GM21528 (cell line): Measurements from ENCODE around the gene ADCYAP1R1.
"Not testable (repeated sequence)": the region's sequence is repeated elsewhere in the genome, so short reads cannot be mapped to it uniquely, and the experiment has no call there.

Experiments
- ATAC-seq: cut with Tn5 transposase; IDR thresholded peaks from one replicate; pipeline ENCODE4 v1.9.1; 2021; ENCODE audit warnings: mild to moderate bottlenecking, moderate library complexity; ENCODE audit not compliant: unreplicated experiment, low FRiP score

ADCYAP1R1 gene

GRCh38 chr7:31123321-31123720 lies 71.2 kb downstream of the ADCYAP1R1 start:
- ATAC-seq: no peak

- ATAC-seq: no peak
Observed at GRCh38 chr7:31123726-31124125, 71.6 kb downstream of the ADCYAP1R1 start.

GRCh38 chr7:31125171-31125570 lies 73.1 kb downstream of the ADCYAP1R1 start:
- ATAC-seq: no peak

- ATAC-seq: no peak
Observed at GRCh38 chr7:31126976-31127375, 74.9 kb downstream of the ADCYAP1R1 start.

GRCh38 chr7:31129067-31129466 lies 77.0 kb downstream of the ADCYAP1R1 start:
- no peak for ATAC-seq

GRCh38 chr7:31133497-31133896 lies 81.4 kb downstream of the ADCYAP1R1 start:
- ATAC-seq: no peak

DNA sequence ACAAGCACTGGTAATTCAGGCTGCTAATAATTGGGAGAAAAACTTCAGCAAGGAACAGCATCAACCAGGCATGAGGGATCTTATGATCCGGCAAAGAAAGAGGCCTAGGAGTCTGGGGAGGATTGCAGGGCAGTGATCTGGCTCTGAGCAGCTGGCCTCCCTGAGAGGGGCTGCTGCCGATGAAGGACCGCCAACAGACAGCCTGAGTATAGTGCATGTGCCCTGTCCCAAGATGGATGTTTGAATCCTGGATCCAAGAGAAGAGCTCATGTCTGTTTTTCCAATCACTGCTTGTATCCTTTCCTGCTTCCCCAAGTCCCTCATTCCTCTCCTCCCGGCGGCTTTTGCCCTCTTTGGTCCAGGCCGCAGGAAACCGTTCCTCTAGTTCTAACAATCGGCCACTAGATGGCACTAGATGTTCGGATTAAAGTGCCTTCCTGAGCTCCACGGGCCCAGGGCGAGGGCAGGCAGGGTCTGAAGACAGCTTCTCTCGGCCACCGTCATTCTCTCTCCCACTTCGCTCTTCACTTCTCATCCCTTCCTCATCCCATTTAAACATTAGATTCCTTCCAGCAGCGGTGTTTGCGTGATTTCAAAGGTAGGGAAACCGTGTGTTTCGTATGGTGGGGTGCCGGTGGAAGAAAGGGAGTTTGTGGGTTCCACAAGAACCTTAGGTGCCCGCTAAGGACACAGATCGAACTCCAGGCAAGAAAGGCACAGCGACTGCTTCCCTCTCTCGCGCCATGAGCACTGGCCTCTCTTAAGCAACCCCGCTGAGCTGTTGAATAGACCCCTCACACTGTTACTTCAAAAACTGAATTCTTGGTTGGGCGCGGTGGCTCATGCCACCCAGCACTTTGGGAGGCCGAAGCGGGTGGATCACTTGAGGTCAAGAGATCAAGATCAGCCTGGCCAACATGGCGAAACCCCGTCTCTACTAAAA lies 82.4 kb downstream of the ADCYAP1R1 start:
- ATAC-seq: peak; percentile 97

DNA sequence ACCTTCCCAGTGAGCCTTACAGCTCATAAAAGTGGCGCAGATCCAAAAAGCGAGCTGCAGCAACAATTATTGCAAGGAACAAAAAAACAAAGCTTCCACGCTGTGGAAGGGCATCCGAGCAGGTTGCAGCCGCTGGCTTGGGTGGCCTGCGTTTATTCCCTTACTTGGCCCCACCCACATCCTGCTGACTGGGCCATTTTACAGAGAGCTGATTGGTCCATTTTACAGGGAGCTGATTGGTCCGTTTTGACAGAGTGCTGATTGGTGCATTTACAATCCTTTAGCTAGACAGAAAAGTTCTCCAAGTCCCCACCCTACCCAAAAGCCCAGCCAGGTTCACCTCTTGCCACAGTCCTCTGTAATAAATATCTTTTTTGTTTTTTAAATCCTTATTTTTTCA lies 85.1 kb downstream of the ADCYAP1R1 start:
- ATAC-seq: no peak

DNA sequence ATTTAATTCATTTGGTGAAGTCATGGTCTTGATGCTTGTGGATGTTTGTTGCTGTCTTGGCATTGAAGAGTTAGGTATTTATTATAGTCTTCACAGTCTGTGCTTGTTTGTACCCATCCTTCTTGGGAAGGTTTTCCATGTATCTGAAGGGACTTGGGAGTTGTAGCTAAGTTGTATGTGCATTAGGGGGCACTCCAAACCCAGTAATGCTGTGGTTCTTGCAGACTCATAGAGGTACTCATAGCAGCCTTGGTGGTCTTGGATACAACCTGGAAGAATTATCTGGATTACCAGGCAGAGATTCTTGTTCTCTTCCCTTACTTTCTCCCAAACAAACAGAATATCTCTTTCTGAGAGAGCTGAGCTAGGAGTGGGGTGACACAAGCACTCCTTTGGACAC lies 93.2 kb downstream of the ADCYAP1R1 start:
- no peak for ATAC-seq

DNA sequence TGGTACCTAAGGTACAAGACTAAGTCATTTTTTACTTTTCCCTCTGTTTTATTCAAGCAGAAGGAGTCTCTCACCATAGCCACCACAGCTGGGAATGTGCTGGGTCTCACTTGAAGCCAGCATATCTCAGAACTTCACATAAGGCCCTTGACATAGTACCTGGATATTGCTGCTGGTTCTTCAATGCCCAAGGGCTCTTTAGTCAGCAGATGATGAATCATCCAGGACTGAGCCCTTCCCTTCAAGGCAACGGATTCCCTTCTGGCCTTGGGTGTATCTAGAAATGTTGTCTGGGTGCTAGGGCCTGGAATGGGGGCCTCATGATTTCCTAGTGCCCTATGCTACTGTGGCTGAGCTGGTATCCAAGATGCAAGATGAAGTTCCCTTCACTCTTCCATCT lies 93.9 kb downstream of the ADCYAP1R1 start:
- no peak for ATAC-seq

DNA sequence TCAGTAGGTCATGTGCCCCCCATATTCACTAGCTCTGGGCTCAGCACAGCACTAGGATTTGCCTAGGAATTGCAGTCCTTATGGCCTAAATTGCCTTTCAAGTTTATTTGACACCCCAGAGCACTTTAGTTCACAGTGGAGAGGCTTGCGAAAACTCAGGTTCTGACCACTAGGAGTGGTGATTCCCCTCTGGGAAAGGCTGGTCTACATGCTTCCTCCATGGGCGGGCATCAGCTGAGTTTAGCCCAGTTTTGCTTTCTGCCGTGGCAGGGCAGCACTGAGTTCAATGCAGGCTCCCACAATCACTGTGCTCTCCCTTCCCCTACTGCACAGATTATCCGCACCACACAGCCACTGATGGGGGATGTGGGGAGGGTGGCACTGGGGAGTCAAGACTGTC lies 94.4 kb downstream of the ADCYAP1R1 start:
- no peak for ATAC-seq

DNA sequence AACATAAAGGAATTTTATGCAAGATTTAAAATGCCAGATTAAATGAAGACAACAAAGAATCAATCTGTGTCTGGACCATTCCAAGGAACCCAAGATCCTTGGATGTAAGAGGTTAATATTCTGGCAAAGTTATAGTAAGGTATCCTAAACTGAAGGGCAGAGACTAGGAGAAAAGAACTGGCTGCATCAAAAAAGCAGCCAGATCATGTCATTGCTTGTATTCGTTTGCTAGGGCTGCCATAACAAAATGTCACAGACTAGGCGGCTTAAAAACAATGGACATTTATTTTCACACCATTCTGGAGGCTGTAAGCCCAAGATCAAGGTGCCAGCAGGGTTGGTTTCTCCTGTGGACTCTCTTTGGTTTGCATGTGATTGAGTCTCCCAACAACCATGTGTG lies 99.7 kb downstream of the ADCYAP1R1 start:
- ATAC-seq: no peak

DNA sequence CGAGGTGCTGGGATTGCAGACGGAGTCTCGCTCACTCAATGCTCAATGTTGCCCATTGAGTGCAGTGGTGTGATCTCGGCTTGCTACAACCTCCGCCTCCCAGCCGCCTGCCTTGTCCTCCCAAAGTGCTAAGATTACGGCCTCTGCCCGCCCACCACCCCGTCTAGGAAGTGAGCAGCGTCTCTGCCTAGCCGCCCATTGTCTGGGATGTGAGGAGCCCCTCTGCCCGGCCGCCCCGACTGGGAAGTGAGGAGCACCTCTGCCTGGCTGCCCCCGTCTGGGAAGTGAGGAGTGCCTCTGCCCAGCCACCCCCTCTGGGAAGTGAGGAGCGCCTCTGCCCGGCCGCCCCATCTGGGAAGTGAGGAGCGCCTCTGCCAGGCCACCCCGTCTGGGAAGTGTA lies 101.2 kb downstream of the ADCYAP1R1 start:
- not testable (repeated sequence) for ATAC-seq

DNA sequence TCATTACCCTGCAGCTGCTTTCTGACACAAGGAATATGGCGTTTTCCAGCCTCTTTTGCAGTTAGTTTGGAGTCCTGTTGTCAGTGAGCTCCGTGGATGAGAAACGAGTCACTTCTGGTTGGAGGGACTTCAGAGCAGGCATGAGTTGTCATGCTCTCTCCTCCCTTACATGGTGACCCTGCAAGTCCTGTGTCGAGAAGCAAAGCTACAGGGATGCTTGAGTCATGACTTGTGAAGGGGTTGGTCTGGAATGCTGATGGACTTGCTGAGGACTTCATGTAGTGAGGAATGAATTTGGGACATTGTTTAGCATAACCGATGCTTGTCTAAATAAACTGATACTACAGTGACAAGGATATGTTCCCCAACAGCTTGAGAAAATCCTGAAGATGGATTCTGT lies 108.8 kb downstream of the ADCYAP1R1 start:
- ATAC-seq: no peak
